ENCODE results near the gene RAPGEF5.

RAPGEF5 gene

DNA sequence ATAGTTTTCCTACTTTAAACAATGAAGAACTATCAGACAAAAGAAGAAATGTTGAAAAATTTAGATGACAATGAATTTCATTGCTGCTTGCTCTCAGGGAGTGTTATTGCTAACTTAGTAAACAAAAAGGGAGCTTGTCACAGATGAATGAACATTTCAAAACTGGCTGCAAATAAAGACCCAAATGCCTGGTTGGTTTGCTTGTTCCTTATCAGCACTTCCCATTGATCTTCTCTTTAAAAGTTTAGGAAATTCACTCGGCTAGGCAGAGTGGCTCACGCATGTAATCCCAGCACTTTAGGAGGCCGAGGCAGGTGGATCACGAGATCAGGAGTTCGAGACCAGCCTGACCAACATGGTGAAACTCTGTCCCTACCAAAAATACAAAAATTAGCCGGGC is 167.2 kb downstream of the RAPGEF5 start:
- no peak for DNase-seq (ENCODE audit: low spot score)

DNA sequence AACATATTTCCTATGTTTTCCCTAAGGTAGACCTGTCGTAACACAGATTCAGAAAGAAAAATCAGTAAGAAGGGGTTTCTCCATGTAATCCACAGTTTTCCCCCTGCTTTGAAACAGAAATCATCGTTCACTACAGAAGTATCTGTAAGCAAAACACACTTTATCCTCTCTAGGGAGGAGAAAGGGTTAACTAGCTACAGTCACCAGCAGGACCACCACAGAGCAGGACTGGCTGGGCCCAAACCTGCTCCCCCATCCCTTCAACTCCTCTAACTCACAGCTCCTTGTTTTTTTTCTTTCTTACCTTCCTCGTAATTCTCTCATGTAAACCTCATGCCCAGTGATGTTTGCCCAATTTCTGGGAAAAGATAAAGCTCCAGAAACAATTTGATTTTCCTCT is 167.7 kb downstream of the RAPGEF5 start:
- no peak for DNase-seq (ENCODE audit: low spot score)

DNA sequence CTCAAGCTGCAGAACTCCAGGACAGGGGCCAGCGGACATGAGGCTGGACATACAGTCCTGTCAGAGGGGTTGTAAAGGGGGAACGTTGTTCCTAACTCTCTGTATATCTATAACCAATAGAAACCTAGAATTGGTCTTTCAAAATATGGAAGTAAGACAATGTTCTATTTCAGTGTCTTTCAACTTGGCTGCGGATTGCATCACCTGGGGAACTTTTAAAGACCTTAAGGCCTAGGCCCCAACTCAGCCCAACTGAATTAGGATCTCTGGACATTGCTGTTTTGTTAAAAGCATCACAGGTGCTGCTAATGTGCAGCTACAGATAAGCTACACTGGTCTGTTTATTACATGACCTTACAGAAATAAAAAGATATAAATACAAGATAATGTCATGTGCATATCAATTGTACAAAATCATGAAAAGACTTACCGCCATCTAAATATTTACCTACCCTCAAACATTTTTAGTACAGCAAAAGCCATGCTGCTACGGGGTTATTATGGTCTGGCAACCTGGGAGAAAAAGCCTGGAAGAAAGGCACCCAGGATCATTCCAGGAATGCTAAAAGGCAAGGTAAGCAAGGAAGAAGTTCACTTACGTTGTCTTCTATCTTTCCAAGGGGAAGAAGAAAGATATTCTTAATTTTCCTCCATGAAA is 169.1 kb downstream of the RAPGEF5 start:
- DNase-seq (ENCODE audit: low spot score), result no peak

- peak; percentile 63 for DNase-seq (ENCODE audit: low spot score)
These were observed 171.4 kb downstream of the RAPGEF5 start for GRCh38 chr7:22185559-22185958.

DNA sequence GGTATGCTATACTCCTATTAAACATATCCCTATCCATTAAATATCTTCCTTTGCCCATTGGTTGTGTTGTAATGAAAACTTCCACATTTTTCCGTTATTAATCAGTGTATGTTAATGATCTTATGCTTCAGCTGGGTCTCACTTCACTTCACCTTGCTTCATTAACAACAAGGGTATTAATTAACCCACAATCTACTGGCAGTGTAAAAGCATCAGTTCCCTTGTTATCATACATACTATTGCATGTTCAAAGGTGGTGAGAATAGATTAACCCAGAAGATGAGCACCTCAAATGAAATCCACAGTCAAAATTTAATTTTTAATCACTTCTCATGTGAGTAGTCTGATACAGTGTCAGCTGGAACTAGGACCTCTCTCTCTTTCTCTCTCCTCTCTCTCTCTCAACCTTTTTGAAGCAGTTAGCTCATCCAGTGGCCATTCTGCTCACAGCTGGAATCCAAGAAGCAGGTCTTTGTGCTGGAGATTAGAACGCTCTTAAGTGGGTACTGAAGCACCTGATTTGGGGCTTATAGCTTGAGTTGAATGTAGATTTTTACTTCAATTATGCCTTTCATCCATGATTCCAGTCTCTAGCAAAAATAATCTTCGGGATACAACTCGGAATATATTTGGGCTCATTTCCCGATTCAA is 172.3 kb downstream of the RAPGEF5 start:
- DNase-seq (ENCODE audit: low spot score), result no peak

- no peak for DNase-seq (ENCODE audit: low spot score)
These were observed 173.3 kb downstream of the RAPGEF5 start for GRCh38 chr7:22183522-22184280.

DNA sequence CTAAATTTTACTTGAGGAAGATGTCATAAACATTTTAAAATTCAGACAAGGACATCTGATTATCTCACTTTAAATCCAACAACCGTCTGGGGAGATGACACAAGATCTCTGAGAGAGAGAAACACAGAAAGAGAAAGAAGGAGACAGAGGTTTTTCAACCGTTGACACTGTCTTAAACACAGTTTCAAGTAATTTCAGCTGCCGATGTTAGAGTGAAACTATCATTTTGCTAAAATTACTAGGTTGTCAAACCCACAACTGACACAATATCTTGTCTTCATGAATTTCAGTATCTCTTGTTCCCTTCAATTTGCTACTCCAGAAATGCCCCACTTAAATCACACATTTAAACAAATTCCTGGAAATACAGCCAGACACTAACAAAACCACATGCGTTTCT is 174.8 kb downstream of the RAPGEF5 start:
- DNase-seq (ENCODE audit: low spot score), result no peak

DNA sequence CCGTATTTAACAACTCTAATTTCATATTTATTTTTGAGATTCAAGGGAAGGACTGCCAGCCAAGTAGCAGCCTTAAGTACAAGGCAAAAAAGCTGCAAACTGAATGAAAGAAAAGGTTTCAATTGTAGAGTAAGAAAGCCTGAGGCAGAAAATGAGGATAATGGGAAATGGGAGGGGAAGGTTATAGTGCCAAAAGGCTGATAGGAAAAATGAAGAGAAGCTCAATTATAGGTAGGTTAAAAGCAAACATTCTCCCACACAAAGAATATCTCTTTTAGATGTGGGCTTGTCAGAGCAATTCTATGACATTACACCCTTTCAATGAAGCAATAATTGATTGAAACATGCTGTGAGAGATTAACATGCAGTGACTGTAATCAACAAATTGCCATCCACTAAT is 175.3 kb downstream of the RAPGEF5 start:
- DNase-seq (ENCODE audit: low spot score), result no peak

DNA sequence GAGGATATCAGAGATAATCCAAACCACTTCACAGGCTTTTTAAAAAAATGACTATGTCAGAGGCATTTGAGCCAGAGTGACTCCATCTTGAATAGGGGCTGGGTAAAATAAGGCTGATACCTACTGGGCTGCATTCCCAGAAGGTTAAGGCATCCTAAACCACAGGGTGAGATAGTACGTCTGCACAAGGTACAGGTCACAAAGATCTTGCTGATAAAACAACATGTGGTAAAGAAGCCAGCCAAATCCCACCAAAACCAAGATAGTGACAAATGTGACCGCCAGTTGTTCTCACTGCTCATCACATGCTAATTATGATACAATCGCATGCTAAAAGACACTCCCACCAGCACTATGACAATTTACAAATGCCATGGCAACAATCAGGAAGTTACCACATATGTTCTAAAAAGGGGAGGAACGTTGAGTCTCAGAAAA is 177.5 kb downstream of the RAPGEF5 start:
- DNase-seq (ENCODE audit: low spot score), result no peak

GRCh38 chr7:22178735-22179134 is 178.2 kb downstream of the RAPGEF5 start:
- no peak for DNase-seq (ENCODE audit: low spot score)

- no peak for DNase-seq (ENCODE audit: low spot score)
These were observed 180.1 kb downstream of the RAPGEF5 start for GRCh38 chr7:22176791-22177412.

DNA sequence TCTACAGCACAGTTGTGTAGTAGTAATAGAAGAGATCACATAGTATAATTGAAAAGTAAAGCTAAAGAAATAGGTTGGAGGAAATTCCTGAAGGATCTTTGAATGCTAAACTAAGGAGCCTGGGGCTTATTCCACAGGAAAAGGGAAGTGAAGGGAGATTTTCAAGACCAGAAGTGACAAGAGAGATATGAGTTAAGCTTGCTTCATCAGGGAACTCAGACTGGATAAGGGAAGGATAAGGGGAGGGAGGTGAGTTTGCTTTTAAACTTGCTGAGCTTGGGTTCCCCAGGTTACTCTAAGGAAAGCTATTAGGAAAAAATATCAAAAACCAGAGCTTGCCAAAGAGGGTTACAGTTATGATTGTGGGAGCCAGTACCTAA is 182.4 kb downstream of the RAPGEF5 start:
- DNase-seq (ENCODE audit: low spot score), result no peak

- DNase-seq (ENCODE audit: low spot score), result no peak
These were observed 183.0 kb downstream of the RAPGEF5 start for GRCh38 chr7:22173685-22174573.

DNA sequence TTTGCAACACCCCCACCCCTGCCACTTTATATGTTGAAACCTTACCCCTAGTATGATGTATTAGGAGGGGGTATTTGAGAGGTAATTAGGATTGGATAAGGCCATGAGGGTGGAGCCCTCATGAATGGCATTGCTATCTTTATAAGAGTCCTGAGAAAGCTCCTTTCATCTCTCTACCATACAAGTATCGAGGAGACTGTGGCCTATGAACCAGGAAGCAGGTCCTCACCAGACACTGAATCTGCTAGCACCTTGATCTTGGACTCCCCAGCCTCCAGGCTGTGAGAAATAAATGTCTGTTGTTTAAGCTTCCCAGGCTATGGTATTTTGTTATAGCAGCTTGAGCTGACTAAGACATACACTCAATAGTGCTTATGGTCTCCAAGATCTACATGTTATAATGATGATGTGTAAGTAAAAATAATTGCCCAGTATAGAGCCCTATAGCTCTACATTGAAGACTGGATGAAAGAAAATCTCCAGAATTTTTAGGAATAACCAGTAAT is 188.8 kb downstream of the RAPGEF5 start:
- no peak for DNase-seq (ENCODE audit: low spot score)

- DNase-seq (ENCODE audit: low spot score), result no peak
These were observed 189.5 kb downstream of the RAPGEF5 start for GRCh38 chr7:22167482-22167881.

GRCh38 chr7:22166928-22167327 is 190.0 kb downstream of the RAPGEF5 start:
- no peak for DNase-seq (ENCODE audit: low spot score)

- DNase-seq (ENCODE audit: low spot score), result no peak
These were observed 197.6 kb downstream of the RAPGEF5 start for GRCh38 chr7:22159341-22159740.

- DNase-seq (ENCODE audit: low spot score), result no peak
These were observed 199.4 kb downstream of the RAPGEF5 start for GRCh38 chr7:22157552-22157951.

GRCh38 chr7:22156205-22156604 is 200.7 kb downstream of the RAPGEF5 start:
- DNase-seq (ENCODE audit: low spot score), result no peak

- DNase-seq (ENCODE audit: low spot score), result no peak
These were observed 202.8 kb downstream of the RAPGEF5 start for GRCh38 chr7:22154143-22154529.

GRCh38 chr7:22153432-22154142 is 203.4 kb downstream of the RAPGEF5 start:
- DNase-seq (ENCODE audit: low spot score), result no peak
